Adrenal gland (tissue), 12 donors: Measurements from ENCODE around the gene PLPP2. TPM values are rescaled to one million over a fixed set of nuclear protein-coding genes. Genes with fewer than 3 reads are reported as not detected.

Experiments used
- DNase-seq, 7 donors: peaks; one replicate each; pipeline ENCODE4 v3.0.0-alpha.2; 2019 to 2020
- H3K27ac ChIP-seq, 5 donors: fragments of 200-600 bp; sonication (generic) in 4 of 5; 1 replicate in 3 of 5; 2 replicates in 2 of 5; pipeline versions ENCODE4 v1.5.1 to v1.8.0; 2016 to 2020; ENCODE audit warnings: mild to moderate bottlenecking in 1 of 5
- H3K27me3 ChIP-seq: fragments of 200-600 bp; 2 replicates; pipeline ENCODE4 v1.8.0; 2021
- H3K36me3 ChIP-seq, 2 donors: fragments of 200-600 bp; replicated peaks in 1 of 2; 1 replicate in 1 of 2; 2 replicates in 1 of 2; pipeline versions ENCODE4 v1.5.1 to v1.8.0; 2018 to 2022
- H3K4me1 ChIP-seq, 2 donors: fragments of 200-600 bp; replicated peaks in 1 of 2; 1 replicate in 1 of 2; 2 replicates in 1 of 2; pipeline versions ENCODE4 v1.5.1 to v1.8.0; 2018 to 2021
- H3K4me3 ChIP-seq, 4 donors: fragments of 200-600 bp; sonication (generic) in 3 of 4; one replicate each; pipeline ENCODE4 v1.5.1; 2016 to 2018
- H3K9me3 ChIP-seq, 3 donors: fragments of 200-600 bp; sonication (generic) in 1 of 3; replicated peaks in 1 of 3; 1 replicate in 2 of 3; 2 replicates in 1 of 3; pipeline versions ENCODE4 v1.5.1 to v1.8.0; 2016 to 2021
- POLR2A ChIP-seq, 2 donors: fragments of 450-650 bp; IDR thresholded peaks; one replicate each; pipeline ENCODE4 v1.6.1; 2017; ENCODE audit warnings: antibody characterized with exemption in 2 of 2, mild to moderate bottlenecking in 2 of 2, moderate library complexity in 1 of 2
- WGBS, 4 donors: extraction: QIAGEN DNeasy Blood & Tissue Kit in 2 of 4; methylation state at CpG; one replicate each; pipeline versions ENCODE4 v1.1.5 to v1.1.7; 2013 to 2017; 5-methylcytosine and 5-hydroxymethylcytosine counted together
- intact Hi-C, 2 donors: fragments of 100-400 bp; cut with DNase I; formaldehyde crosslinking; loops; one replicate each; pipeline versions ENCODE4 v1.14.1 to v1.15.0; 2022 to 2023
- polyA plus RNA-seq, 3 donors: library from polyadenylated mRNA; stranded (reverse); fragments of 200-250 nt in 2 of 3; fragments of 350-450 nt in 1 of 3; fragmentation: Illumina TruSeq in 1 of 3; extraction: RNeasy Lipid Tissue Mini Kit (QIAGEN cat#74804) in 1 of 3; gene quantifications; one replicate each; pipeline ENCODE4 v1.2.3, GENCODE V29; 2013 to 2014
- total RNA-seq, 9 donors: library from RNA; depleted of rRNA in 4 of 9; stranded (reverse); fragments of >200 nt in 4 of 9; fragments of 120-200 nt in 1 of 9; fragmentation: NEBNext Ultra II Directional in 1 of 9; extraction: Animal tissue kit (Norgen Biotek cat#: 25700) in 1 of 9; gene quantifications; one replicate each; pipeline versions ENCODE4 v1.1.0 to v1.2.4, GENCODE V29; 2013 to 2023
- TF ChIP-seq, protein P1 (sequence below), 6 experiments: fragments of 450-650 bp in 4 of 6; fragments of 200-600 bp in 2 of 6; sonication (generic) in 1 of 6; IDR thresholded peaks; 1 replicate in 5 of 6; 2 replicates in 1 of 6; pipeline versions ENCODE4 v1.5.1 to v1.8.0; 2016 to 2021; ENCODE audit warnings: antibody characterized with exemption in 6 of 6, mild to moderate bottlenecking in 2 of 6, moderate library complexity in 1 of 6
- donor health status: healthy with polysubstance abuse.
- donor health status: Bipolar disorder and iron deficiency.
- donor health status: DM: yes; HTN: yes; CAD: no.
- donor health status: DM: no; HTN: no; CAD: no.
- donor health status: DM: no; HTN: no; CAD: no.
- donor health status: DM: yes; HTN: yes; CAD: no.

Gene PLPP2
- total and polyA plus RNA-seq, 12 donors, result 0.33 to 272 (median 5.0) TPM

DNA sequence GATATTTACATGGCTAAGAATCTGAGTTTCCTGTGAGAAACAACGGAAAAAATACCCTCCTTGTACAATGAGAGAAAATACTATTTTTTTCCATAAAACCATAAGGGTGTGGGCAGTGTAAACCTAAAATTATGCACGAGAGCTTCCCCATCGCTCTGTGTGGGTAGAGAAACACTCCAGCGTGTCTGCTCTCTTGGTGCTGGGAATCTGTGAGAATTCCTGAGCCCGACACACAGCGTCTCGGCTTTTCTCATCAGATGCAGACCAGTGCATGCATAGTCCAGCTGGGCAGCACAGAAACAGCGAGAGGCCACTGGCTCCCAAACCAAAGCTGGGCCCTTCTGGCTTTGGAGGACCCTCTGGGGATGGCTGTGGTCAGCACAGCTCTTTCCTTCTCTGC is 12.0 kb downstream of the PLPP2 start:
- TF ChIP-seq, protein P1, sequence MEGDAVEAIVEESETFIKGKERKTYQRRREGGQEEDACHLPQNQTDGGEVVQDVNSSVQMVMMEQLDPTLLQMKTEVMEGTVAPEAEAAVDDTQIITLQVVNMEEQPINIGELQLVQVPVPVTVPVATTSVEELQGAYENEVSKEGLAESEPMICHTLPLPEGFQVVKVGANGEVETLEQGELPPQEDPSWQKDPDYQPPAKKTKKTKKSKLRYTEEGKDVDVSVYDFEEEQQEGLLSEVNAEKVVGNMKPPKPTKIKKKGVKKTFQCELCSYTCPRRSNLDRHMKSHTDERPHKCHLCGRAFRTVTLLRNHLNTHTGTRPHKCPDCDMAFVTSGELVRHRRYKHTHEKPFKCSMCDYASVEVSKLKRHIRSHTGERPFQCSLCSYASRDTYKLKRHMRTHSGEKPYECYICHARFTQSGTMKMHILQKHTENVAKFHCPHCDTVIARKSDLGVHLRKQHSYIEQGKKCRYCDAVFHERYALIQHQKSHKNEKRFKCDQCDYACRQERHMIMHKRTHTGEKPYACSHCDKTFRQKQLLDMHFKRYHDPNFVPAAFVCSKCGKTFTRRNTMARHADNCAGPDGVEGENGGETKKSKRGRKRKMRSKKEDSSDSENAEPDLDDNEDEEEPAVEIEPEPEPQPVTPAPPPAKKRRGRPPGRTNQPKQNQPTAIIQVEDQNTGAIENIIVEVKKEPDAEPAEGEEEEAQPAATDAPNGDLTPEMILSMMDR (IDR thresholded peaks at IDR 0.05), result no peak
- no peak for TF ChIP-seq POLR2A (IDR thresholded peaks at IDR 0.05)
- Histone ChIP-seq H3K4me3 (no peak overlapping the region), H3K36me3 (no peaks in the 10 kb centered on the region), H3K27me3 (peaks cover 5% of the 10 kb centered on the region), H3K9me3 (no peaks in the 10 kb centered on the region), H3K4me1 (no peaks in the 10 kb centered on the region), H3K27ac (no peak overlapping the region)
- DNase-seq, result no peak
- WGBS, 4 donors, result 83 to 91% (median 85%) methylated on average over 8 of the region's 8 CpGs
- intact Hi-C loops, result no loop called here

DNA sequence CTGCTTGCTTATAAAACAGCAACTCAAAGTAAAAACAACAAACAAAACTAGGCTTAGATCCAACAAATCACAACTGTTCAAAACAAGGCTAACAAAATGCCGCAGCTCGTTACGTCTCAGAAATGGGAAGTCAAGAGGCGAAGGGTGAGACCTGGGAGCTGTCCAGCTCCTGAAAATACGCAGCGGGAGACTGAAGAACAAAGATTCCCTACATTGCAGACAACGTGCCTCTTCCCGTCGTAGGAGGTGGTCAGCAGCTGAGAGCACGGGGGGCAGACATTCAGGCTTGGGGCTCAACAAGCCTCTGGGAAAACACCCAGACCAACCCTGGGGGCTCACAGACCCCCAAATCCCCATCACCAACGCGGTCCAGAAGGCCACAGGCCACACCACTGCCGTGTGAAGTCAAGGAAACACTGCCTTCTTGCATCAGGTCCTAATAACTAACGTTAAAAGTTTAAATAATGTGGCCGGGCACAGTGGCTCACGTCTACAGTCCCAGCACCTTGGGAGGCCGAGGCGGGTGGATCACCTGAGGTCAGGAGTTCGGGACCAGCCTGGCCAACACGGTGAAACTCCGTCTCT is 13.5 kb downstream of the PLPP2 start:
- H3K4me1 ChIP-seq, result no peaks in the 10 kb centered on the region
- no peaks in the 10 kb centered on the region for H3K36me3 ChIP-seq
- peak in 1 of 7 donors; percentile 15 for DNase-seq
- H3K27me3 ChIP-seq, result peaks cover 5% of the 10 kb centered on the region
- H3K27ac ChIP-seq, result no peak overlapping the region
- TF ChIP-seq POLR2A (IDR thresholded peaks at IDR 0.05), result no peak
- TF ChIP-seq, protein P1 (IDR thresholded peaks at IDR 0.05), result no peak
- H3K4me3 ChIP-seq, result no peak overlapping the region
- H3K9me3 ChIP-seq, result no peaks in the 10 kb centered on the region
- 30 to 69% (median 37%) methylated on average over 21 of the region's 21 CpGs for WGBS, 4 donors
- intact Hi-C loops, result no loop called here

GRCh38 chr19:277131-277530 is 14.1 kb downstream of the PLPP2 start:
- peaks cover 5% of the 10 kb centered on the region for H3K27me3 ChIP-seq
- H3K27ac ChIP-seq, result no peak overlapping the region
- WGBS, 4 donors, result 68 to 78% (median 72%) methylated on average over 7 of the region's 7 CpGs
- no peak overlapping the region for H3K4me3 ChIP-seq
- intact Hi-C loops, result no loop called here
- no peaks in the 10 kb centered on the region for H3K36me3 ChIP-seq
- no peaks in the 10 kb centered on the region for H3K9me3 ChIP-seq
- no peak for DNase-seq
- no peak for TF ChIP-seq POLR2A (IDR thresholded peaks at IDR 0.05)
- TF ChIP-seq, protein P1 (IDR thresholded peaks at IDR 0.05), result no peak
- H3K4me1 ChIP-seq, result no peaks in the 10 kb centered on the region

GRCh38 chr19:275958-276646 is 15.1 kb downstream of the PLPP2 start:
- Histone ChIP-seq H3K9me3 (no peaks in the 10 kb centered on the region), H3K27me3 (peaks cover 5% of the 10 kb centered on the region), H3K4me3 (no peak overlapping the region), H3K36me3 (no peaks in the 10 kb centered on the region), H3K4me1 (no peaks in the 10 kb centered on the region), H3K27ac (no peak overlapping the region)
- TF ChIP-seq, protein P1 (IDR thresholded peaks at IDR 0.05), result no peak
- TF ChIP-seq POLR2A (IDR thresholded peaks at IDR 0.05), result no peak
- intact Hi-C loops, result no loop called here
- WGBS, 4 donors, result 81 to 92% (median 86%) methylated on average over 19 of the region's 19 CpGs
- DNase-seq, result peak in 1 of 7 donors; percentile 2
